ENCODE measurements around the gene SLC38A10.

The SLC38A10 gene

GRCh38 chr17:81295031-81295675 lies at the start of gene SLC38A10:
SLC38A10 (minus strand) TSS chr17:81295307; CDS start chr17:81294921, 386 bp downstream.
- peak; percentile 65 for DNase-seq

- DNase-seq, result no peak
Measured at GRCh38 chr17:81342269-81343070, 47.4 kb upstream of the SLC38A10 start.

- DNase-seq, result no peak
Measured at GRCh38 chr17:81341516-81342268, 46.6 kb upstream of the SLC38A10 start.

- DNase-seq, result no peak
Measured at GRCh38 chr17:81340607-81341515, 45.8 kb upstream of the SLC38A10 start.

- DNase-seq, result no peak
Measured at GRCh38 chr17:81339534-81340296, 44.6 kb upstream of the SLC38A10 start.

GRCh38 chr17:81339191-81339533 lies 44.1 kb upstream of the SLC38A10 start:
- no peak for DNase-seq

GRCh38 chr17:81338274-81339190 lies 43.4 kb upstream of the SLC38A10 start:
- no peak for DNase-seq

- DNase-seq, result no peak
Measured at GRCh38 chr17:81337476-81337879, 42.4 kb upstream of the SLC38A10 start.

GRCh38 chr17:81336930-81337325 lies 41.8 kb upstream of the SLC38A10 start:
- no peak for DNase-seq

- no peak for DNase-seq
Measured at GRCh38 chr17:81336296-81336929, 41.3 kb upstream of the SLC38A10 start.

- peak; percentile 35 for DNase-seq
Measured at GRCh38 chr17:81335773-81336157, 40.7 kb upstream of the SLC38A10 start.

GRCh38 chr17:81334987-81335772 lies 40.1 kb upstream of the SLC38A10 start:
- DNase-seq, result no peak

GRCh38 chr17:81334391-81334901 lies 39.3 kb upstream of the SLC38A10 start:
- no peak for DNase-seq

- no peak for DNase-seq
Measured at GRCh38 chr17:81333616-81334368, 38.7 kb upstream of the SLC38A10 start.

GRCh38 chr17:81332914-81333528 lies 37.9 kb upstream of the SLC38A10 start:
- no peak for DNase-seq

- DNase-seq, result no peak
Measured at GRCh38 chr17:81332118-81332834, 37.2 kb upstream of the SLC38A10 start.

GRCh38 chr17:81331527-81332043 lies 36.5 kb upstream of the SLC38A10 start:
- DNase-seq, result no peak
